Inflammatory macrophage treated with lipopolysaccharide for 1 hour (primary cell): Measurements from ENCODE around the gene THOC2.
"Not testable (repeated sequence)": the region's sequence is repeated elsewhere in the genome, so short reads cannot be mapped to it uniquely, and the experiment has no call there.

Experiments used
- DNase-seq, 2 donors: peaks; one replicate each; pipeline ENCODE4 v3.0.0-alpha.2; 2020 to 2022

THOC2 gene

GRCh38 chrX:123665197-123665596 lies 67.7 kb downstream of the THOC2 start:
- no peak for DNase-seq

- DNase-seq = not testable (repeated sequence)
Measured at GRCh38 chrX:123664467-123665167, 68.2 kb downstream of the THOC2 start.

- not testable (repeated sequence) for DNase-seq
Measured at GRCh38 chrX:123663720-123664119, 69.1 kb downstream of the THOC2 start.

DNA sequence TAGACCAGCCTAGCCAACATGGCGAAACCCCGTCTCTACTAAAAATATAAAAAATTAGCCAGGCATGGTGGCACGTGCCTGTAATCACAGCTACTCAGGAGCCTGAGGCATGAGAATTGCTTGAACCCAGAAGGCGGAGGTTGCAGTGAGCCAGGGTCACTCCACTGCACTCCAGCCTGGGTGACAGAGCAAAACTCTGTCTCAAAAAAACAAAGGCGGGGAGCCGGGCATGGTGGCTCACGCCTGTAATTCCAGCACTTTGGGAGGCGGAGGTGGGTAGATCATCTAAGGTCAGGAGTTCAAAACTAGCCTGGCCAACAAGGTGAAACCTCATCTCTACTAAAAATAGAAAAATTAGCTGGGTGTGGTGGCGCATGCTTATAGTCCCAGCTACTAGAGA lies 76.3 kb downstream of the THOC2 start:
- not testable (repeated sequence) for DNase-seq

GRCh38 chrX:123648811-123649181 lies 84.1 kb downstream of the THOC2 start:
- DNase-seq = not testable (repeated sequence)

DNA sequence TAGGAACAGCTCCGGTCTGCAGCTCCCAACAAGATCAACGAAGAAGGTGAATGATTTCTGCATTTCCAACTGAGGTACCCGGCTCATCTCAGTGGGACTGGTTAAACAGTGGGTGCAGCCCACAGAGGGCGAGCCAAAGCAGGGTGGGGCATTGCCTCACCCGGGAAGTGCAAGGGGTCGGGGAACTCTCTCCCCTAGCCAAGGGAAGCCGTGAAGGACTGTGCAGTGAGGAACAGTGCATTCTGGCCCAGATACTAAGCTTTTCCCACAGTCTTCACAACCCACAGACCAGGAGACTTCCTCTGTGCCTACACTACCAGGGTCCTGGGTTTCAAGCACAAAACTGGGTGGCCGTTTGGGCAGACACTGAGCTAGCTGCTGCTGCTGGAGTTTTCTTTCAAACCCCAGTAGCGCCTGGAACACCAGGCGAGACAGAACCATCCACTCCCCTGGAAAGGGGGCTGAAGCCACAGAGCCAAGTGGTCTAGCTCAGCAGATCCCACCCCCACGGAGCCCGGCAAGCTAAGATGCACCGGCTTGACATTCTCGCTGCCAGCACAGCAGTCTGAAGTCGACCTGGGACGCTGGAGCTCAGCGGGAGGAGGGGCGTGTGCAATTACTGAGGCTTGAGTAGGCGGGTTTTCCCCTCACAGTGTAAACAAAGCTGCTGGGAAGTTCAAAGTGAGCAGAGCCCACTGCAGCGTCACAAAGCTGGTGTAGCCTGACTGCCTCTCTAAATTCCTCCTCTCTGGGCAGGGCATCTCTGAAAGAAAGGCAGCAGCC lies 84.6 kb downstream of the THOC2 start:
- DNase-seq = peak in 1 of 2 donors; percentile 0

- DNase-seq = no peak
Measured at GRCh38 chrX:123647244-123647643, 85.6 kb downstream of the THOC2 start.

DNA sequence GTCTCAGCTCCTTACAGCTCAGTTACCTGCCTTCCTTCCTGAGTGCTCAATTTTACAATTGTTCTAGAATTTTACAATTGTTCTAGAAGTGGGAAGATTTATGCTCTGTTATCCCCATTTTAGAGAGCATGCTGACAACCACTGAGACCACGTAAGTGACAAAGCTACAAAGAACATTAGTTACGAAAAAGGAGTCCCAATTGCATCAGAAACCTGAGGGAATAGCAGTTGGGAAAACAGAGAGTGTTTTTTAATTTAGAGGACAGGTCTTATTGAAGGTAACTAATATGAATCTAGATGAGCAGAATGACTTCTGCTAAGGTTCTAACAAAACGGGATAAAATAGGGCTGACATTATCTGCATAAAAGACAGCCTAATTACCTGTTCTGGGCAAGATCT lies 103.3 kb downstream of the THOC2 start:
- DNase-seq = no peak

DNA sequence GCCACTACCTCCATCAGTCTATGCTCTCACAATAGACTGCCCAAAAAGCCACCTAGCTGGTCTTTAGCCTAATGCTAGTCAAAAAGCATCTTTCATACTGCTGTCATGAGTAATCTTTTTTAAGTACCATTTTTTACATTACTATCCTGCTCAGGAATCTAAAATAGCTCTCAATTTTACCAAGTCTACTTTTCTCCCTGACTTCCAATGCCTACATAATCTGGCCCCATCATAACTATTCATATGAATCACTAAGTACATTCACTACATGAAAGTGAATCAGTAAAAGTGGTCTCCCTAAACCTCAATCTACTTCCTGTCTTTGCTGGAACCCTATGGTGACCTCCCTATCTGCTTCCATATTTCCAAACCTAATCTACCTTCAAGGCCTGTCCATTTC lies 105.9 kb downstream of the THOC2 start:
- no peak for DNase-seq

DNA sequence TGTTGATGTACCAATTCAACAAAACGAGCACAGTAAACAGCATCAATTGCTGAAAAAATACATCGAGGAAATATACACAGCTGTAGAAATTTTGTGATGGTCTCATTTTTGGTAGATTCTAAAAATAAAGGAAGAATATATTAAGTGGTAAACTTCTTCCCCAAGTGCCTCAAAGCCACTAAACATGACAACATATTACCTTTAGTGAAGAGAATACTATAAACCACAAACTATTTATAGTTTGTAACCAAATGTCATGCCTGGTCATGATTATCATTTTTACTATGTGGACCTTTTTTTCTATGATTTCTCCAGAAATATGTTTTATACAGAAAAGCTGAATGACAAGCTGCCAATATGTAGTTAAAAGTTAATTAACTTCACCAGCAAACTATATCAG lies 106.9 kb downstream of the THOC2 start:
- DNase-seq = no peak

DNA sequence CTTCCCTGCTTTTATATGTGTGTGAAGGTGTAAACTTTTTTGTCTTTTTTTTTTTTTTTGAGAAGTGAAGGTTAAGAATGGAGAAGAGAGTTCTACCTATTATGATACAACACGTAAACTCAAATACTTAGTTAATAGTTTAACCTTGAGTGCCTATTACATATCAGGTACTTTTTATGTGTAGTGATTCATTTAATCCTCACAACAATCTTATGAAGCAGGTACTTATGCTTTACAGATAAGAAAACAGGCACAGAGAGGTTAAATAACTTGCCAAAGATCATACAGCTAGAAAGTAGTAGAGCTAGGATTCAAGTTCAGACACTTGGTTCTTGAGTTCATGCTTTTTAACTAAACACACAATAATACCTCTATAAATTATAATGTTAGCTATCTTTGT lies 107.4 kb downstream of the THOC2 start:
- no peak for DNase-seq

- DNase-seq = no peak
Measured at GRCh38 chrX:123617007-123617406, 115.8 kb downstream of the THOC2 start.

GRCh38 chrX:123610915-123611314 lies 121.9 kb downstream of the THOC2 start:
- no peak for DNase-seq

DNA sequence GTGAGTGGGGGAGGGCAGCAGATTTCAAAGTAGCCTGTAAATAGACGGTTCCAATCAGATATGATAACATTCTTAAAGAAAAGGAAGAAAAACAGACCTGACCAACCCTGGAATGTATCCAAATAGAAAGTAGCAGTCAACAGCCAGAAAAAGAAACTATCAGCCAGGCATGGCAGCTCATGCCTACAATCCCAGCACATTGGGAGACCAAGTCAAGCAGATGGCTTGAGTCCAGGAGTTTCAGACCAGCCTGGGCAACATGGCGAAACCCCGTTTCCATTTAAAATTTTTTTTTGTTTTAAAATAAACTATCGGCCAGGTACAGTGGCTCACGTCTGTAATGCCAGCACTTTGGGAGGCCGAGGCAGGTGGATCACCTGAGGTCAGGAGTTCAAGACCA lies 125.0 kb downstream of the THOC2 start:
- DNase-seq = no peak

- no peak for DNase-seq
Measured at GRCh38 chrX:123607270-123607669, 125.6 kb downstream of the THOC2 start.

DNA sequence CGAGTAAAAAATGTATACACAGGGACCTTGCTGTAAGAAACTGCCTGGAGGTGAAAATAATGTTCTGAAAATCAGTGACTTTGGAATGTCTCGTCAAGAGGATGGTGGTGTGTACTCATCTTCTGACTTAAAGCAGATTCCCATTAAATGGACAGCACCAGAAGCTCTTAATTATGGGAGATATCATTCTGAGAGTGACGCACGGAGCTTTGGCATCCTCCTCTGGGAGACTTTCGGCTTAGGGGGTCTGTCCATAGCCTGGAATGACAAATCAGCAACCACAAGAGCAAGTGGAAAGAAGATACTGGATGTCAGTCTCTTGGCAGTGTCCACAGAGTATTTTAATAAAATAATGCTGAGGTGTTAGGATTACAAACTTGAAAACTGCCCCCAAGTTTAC lies 129.4 kb downstream of the THOC2 start:
- DNase-seq = no peak

DNA sequence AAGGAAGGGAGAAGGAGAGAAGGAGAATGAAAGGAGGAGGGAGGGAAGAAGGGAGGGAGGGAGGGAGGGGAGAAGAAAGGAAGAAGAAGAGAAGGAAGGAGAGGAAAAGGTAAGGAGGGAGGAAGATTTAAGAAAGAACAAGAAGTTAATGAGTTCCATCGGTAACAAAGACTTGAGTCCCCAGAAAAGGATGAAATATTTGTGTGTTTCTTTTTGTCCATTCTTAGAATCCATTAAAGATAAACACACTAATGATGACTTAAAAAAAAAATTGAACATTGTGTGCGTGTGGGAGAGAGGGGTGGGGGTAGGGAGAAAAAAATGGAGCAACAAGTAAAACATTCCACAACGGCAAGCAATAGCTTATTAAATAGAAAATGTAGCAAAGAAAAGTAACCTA lies 131.4 kb downstream of the THOC2 start:
- no peak for DNase-seq

GRCh38 chrX:123600181-123600580 lies 132.7 kb downstream of the THOC2 start:
- DNase-seq = no peak

DNA sequence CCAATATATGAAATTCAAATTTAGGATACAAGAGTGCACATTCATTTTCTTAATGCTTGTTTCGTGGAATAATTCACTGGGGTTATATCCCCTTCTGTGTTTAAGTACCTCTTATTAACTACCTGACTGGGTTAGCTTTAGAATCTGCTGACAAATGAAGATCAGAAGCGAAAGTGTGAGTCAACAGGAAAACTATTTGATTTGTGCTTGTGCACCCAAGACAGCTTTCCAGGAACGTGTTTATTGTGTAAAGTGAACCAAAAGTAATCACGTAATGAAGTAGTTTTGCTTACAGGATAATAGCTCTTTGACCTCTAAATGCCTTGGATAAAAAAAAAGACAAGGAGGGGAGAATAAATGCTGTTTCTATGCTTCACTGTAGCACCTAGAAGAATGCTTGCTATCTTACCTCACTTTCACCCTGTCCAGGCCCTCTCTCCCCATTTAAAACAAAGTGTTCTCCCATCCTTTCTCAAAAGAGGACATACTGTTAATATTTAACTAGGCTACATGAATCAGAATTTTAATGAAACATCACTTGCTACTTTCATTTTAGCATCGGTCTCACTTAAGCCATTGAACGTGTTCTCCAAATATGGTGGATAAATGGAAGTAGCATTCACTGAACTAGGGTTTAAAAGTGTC lies 141.9 kb downstream of the THOC2 start:
- no peak for DNase-seq

DNA sequence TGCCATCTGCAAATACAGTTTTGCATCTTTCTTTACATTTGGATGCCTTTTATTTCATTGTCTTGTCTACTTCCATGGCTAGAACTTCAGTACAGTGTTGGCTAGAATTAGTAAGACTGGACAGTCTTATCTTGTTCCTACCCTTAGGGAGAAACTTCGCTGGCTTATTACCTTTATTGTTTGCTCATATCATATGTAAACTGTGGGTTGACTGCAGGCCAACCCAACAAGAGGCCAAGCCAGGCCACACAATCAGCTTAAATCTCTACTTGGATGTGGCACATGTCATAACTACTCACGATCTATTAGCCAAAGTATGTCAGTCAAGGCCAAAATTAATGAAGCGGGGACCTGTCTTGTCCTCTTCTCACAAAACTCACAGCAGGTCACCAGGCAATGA lies 144.1 kb downstream of the THOC2 start:
- DNase-seq = no peak

DNA sequence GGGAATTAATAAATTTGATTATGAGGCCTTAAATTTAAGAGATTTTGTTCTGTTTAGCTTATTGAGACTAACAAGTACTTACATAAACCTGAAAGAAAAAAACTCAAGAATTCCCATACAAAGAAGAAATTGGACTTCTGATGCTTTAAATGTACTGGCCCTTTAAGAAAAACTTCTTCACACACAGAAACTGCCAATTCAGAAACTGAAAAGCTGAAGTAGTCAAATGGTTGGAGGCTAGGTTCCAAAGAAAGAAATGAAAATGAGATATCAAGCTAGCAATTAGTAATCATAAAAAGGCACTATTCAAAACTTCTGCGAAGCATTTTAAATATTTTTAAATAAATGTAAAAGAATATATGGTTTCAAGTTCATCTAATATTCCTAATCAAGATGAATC lies 151.3 kb downstream of the THOC2 start:
- no peak for DNase-seq

GRCh38 chrX:123580792-123581191 lies 152.1 kb downstream of the THOC2 start:
- no peak for DNase-seq

GRCh38 chrX:123574027-123574426 lies 158.8 kb downstream of the THOC2 start:
- not testable (repeated sequence) for DNase-seq

GRCh38 chrX:123570011-123570590 lies 162.8 kb downstream of the THOC2 start:
- DNase-seq = no peak
